Measurements from ENCODE around the gene RASA1.

The RASA1 gene

GRCh38 chr5:87367243-87367642, 99.6 kb downstream of the RASA1 start:
- no peak for DNase-seq

- no peak for DNase-seq
Measured at GRCh38 chr5:87368601-87369000, 100.9 kb downstream of the RASA1 start.

- DNase-seq: no peak
Measured at GRCh38 chr5:87369431-87369830, 101.7 kb downstream of the RASA1 start.

- no peak for DNase-seq
Measured at GRCh38 chr5:87372705-87373104, 105.0 kb downstream of the RASA1 start.

- no peak for DNase-seq
Measured at GRCh38 chr5:87382224-87382623, 114.5 kb downstream of the RASA1 start.

- no peak for DNase-seq
Measured at GRCh38 chr5:87383216-87383615, 115.5 kb downstream of the RASA1 start.

GRCh38 chr5:87385802-87386201, 118.1 kb downstream of the RASA1 start:
- DNase-seq: no peak

- DNase-seq: no peak
Measured at GRCh38 chr5:87388129-87388528, 120.4 kb downstream of the RASA1 start.

- no peak for DNase-seq
Measured at GRCh38 chr5:87389296-87390034, 121.8 kb downstream of the RASA1 start.

- no peak for DNase-seq
Measured at GRCh38 chr5:87390075-87390474, 122.4 kb downstream of the RASA1 start.

GRCh38 chr5:87390576-87391199, 123.0 kb downstream of the RASA1 start:
- no peak for DNase-seq

- DNase-seq: no peak
Measured at GRCh38 chr5:87392170-87392569, 124.5 kb downstream of the RASA1 start.

GRCh38 chr5:87392801-87393200, 125.1 kb downstream of the RASA1 start:
- DNase-seq: no peak

GRCh38 chr5:87393331-87393730, 125.6 kb downstream of the RASA1 start:
- DNase-seq: no peak

GRCh38 chr5:87394411-87395165, 126.9 kb downstream of the RASA1 start:
- no peak for DNase-seq

- no peak for DNase-seq
Measured at GRCh38 chr5:87398981-87399614, 131.4 kb downstream of the RASA1 start.

- no peak for DNase-seq
Measured at GRCh38 chr5:87399720-87400119, 132.0 kb downstream of the RASA1 start.

GRCh38 chr5:87400305-87400899, 132.7 kb downstream of the RASA1 start:
- DNase-seq: no peak

GRCh38 chr5:87401626-87402025, 133.9 kb downstream of the RASA1 start:
- DNase-seq: no peak

- no peak for DNase-seq
Measured at GRCh38 chr5:87403409-87403808, 135.7 kb downstream of the RASA1 start.

- DNase-seq: no peak
Measured at GRCh38 chr5:87403899-87404298, 136.2 kb downstream of the RASA1 start.

GRCh38 chr5:87404359-87404758, 136.7 kb downstream of the RASA1 start:
- no peak for DNase-seq
